CD4-positive, alpha-beta T cell treated with Interferon gamma for 1 hour (primary cell): ENCODE data around the gene C15orf62.

Experiments
- DNase-seq: peaks from one replicate; pipeline ENCODE4 v3.0.0-alpha.2; 2020

Gene C15orf62, protein sequence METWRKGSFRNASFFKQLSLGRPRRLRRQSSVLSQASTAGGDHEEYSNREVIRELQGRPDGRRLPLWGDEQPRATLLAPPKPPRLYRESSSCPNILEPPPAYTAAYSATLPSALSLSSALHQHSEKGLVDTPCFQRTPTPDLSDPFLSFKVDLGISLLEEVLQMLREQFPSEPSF

GRCh38 chr15:40769274-40770146 lies at the start of gene C15orf62:
TSS of gene C15orf62 (plus strand) at chr15:40769980. CDS start at chr15:40770496, 516 bp downstream.
- DNase-seq, result peak; percentile 59

- no peak for DNase-seq
Measured at GRCh38 chr15:40721701-40722100, 48.1 kb upstream of the C15orf62 start.

DNA sequence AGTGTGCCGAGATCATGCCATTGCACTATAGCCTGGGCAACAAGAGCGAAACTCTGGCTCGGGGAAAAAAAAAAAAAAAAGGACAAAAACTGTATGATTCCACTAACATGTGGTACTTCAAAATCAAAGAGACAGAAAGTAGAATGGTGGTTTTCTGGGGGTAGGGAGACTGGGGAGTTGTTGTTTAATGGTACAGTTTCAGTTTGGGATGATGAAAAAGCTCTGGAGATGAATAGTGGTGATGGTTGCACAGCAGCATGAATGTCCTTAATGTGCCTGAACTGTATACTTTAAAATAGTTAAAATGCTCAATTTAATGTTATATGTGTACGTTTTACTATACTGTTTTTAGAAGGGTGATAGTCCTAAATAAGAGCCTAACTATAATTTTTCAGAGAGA lies 47.4 kb upstream of the C15orf62 start:
- no peak for DNase-seq

GRCh38 chr15:40722934-40723333 lies 46.8 kb upstream of the C15orf62 start:
- DNase-seq, result no peak

DNA sequence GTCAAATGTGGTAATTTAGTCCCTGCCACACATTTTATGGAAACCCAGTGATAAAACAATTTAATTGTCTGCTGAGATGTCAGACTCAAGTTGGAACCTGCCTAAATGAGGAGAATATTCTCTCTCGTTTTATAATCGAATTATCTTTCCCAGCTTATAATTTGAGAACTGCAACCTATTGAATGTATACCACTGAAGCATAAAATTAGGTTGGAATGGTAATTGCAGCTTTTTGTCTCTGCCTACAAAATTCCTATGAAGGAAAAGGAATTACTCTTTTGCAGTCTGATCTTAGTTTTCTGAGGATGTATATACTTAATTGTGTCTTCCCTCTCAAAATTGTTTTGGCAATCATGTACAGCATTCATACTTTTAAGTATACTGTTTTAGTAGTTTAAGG lies 45.9 kb upstream of the C15orf62 start:
- no peak for DNase-seq

GRCh38 chr15:40731034-40731433 lies 38.7 kb upstream of the C15orf62 start:
- no peak for DNase-seq

GRCh38 chr15:40736575-40736974 lies 33.2 kb upstream of the C15orf62 start:
- DNase-seq, result no peak

- DNase-seq, result no peak
Measured at GRCh38 chr15:40737048-40737447, 32.7 kb upstream of the C15orf62 start.

DNA sequence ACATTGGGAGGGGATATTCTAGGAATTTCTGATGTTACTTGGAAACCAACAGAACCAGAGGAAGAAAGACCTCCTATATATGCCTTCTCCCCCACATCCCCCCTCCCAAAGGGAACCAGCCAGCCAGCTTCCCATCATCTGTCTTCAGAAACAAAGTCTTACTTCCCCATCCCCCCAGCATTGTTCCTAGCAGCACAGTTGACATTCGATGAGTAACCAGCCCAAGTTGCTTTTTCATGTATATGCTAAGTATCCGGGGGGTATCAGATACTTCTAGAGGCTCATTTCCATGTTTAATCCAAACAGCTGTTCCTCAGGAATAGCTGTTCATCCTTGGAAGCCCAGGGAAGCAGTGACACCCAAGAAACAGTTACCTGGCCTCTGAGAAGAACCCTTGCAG lies 30.7 kb upstream of the C15orf62 start:
- DNase-seq, result no peak

DNA sequence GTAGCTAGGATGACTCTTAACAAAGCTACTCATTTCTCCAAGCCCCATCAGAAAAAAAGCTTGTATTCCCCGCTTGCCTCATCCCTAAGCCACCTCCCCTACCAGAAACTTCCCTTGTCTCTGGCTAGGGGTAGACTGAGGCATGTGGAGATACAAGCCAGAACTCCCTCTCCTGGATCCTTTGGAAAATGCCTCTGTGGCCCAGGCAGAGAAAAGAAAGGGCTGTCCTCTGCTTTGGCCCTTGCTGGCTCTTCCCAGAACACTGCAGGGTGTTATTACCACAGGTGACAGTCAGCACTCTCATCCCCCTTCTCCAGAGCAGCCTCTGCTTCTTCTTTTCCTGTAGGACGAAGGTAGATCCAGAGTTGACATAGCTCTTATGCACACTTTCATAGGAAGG lies 29.9 kb upstream of the C15orf62 start:
- DNase-seq, result no peak

DNA sequence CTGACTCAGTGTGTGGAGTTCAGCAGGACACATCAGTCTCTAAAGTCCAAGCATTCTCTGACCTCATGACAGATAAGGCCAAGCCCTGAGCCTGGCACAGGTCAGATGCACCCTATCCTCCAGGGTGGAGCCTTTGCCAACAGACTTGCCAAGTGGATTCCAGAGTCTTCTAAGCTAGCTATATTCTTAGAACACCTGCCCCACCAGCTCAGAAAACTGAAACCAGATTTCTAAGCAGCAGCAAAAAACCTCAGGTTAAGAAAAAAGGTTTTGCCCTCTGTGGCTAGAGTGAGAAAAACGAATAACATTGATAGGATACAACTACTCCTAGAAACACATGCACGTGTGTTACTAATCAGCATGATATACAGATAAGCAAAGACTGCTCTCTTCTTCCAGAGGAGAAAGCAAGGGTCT lies 26.3 kb upstream of the C15orf62 start:
- no peak for DNase-seq

DNA sequence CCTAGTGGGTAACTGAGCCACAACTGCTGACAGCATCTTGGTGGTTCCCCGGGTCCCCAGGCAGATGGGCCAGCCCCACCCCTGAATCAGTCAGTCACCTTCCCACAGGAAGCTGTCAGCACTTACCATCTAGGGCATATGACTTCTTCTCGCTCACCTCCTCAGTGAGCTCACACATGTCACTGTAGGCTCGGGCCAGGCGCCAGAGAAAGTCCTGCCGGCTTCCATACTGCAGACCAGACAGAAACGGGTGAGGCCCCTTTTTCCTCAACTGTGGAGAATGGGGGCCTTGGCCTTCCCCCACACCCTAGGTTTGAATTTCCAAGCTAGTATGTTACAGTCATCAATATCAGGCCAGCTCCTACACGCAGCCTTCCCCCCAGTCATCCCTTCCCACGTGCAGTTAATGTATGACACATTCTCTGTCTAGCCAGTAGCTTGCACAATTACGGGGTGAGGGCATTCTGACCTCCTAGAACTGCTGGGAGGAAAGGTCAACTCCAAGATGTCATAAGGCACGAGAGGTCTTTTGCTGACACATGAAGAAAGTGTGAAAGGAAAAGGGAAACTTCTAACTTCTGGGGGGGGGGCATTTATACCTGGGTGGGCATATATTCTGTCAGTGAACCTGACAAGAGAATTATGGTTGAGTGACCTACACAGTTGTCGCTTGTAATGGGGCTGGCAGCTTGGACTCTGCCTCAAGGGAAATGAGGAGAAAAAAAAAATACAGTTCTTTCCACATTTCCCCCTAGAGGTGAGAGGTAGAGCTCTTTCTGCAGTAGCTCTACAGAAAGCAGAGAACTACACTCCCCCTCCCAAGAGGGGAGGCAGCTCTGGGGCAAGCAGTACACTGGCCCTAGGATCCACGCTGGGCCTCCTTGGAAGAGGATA lies 25.6 kb upstream of the C15orf62 start:
- peak; percentile 61 for DNase-seq

DNA sequence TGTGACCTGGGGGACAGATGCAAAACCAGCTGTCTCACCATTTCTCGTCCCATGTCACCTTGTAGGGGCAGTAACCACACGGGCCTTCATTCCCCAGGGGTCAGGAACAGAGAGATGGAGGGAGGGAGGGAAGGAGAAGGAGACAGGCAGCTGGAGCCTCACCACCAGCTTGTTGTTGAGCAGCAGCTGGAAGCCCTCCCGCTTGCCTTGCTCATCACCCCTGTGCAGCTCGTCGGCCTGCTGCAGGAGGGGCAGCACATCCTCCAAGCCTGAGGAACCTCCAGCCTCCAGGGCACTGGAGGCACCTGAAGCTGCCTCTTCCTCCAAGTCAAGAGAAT lies 25.0 kb upstream of the C15orf62 start:
- DNase-seq, result no peak

DNA sequence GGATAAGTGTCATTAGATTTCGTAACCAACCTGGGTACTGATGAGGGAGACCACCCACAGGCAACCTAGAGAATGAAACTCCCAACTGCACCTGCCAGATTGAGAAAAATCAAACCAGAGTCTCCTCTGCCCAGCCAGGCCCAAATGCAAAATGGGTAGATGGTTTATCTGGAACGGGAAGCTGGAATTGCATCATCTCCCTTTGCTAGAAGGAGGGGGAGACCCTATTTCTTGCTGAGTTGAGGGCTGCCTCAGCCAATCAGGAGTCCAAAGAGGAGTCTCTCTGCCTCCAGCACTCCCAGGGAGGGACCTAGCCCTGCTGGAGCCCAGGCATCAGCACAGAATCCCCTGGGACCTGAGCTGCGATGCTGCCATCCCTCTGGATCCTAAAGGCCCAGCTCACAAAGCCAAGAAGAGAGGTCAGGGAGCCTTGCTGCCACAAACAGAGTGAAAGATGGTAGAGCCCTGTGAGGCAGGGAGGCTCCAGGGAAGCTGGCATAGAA lies 22.8 kb upstream of the C15orf62 start:
- DNase-seq, result no peak

- no peak for DNase-seq
Measured at GRCh38 chr15:40747685-40748631, 21.8 kb upstream of the C15orf62 start.

GRCh38 chr15:40749151-40749630 lies 20.6 kb upstream of the C15orf62 start:
- DNase-seq, result no peak

GRCh38 chr15:40750885-40751284 lies 18.9 kb upstream of the C15orf62 start:
- no peak for DNase-seq

DNA sequence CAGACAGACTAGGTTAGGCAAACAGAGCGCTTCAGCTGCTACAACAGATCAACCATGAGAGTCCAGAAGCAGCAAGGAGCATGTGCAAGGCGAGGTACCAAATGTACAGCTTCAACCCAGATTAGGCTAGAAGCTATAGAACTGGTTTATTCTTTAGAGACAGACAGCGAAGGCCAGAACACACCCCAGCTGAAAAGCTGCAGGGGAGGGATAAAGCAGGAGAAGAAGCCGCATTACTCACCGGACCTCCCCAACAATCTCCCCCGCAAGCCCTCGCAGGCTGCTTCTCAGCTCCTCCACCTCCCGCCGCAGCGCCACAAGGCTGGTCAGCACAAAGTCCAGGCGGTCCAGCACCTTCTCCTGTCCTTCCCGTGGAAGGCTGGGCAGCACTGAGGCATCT lies 18.0 kb upstream of the C15orf62 start:
- DNase-seq, result no peak

DNA sequence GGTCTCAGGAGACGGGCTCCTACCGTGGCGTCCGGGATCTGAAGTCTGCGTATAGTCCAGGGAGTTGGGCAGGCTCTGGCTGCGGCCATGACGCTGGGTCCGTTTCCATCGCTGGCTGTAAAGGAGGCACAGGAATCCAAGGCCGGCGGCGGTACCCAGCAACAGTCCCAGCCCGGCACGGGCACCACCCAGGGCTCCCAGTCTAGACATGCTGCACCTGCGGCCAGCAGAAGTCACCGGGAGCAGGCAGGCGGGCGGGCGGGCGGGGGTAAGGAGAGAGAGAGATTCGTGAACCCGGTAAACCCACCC lies 15.3 kb upstream of the C15orf62 start:
- no peak for DNase-seq

DNA sequence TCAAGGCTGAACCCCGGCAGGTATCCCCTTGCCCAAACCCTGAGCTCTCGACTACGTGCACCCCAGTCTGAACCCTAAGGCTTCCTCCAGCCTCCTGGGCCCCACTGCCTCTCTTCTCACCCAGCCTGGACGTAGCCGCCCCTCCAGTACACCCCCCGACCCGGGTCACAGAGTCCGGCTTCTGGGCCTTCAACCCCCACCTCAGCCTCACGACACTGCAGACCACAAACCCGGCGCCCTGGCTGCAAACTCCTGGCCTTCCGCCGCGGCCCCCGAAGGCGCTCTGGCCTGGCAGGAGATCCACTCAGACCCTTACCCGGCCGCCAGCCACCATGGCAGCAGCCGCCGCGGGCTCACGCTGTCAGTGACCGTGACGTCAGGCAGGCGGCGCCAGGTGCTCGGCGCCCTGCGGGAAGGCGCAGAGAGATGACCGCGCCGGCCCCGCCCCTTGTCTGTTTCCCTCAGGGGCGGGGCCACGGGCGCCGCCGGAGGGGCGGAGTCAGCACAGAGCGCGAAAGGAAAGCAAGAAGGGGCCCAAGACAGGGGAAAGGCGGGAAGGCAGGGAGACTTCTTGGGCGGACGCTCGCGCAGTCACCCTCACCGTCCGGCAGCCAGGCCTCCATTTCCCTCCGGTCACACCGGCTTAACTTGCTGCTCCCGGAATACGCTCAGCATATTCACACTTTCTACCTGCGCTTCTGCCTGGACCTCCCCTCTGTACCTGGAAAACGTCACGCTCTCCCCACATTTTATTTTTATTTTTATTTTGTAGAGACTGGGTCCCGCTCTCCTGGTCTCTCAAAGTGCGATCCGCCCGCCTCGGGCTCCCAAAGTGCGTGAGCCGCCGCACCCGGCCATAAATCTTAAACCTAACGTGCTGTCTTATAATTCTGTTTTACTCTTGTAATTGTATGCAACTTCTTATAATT lies 14.6 kb upstream of the C15orf62 start, which contains the start of gene RMDN3:
RMDN3 (minus strand) TSS at position 372 of the 929 bp plus-strand sequence. CDS start 471 bp downstream, outside the sequence.
- DNase-seq, result peak; percentile 91

DNA sequence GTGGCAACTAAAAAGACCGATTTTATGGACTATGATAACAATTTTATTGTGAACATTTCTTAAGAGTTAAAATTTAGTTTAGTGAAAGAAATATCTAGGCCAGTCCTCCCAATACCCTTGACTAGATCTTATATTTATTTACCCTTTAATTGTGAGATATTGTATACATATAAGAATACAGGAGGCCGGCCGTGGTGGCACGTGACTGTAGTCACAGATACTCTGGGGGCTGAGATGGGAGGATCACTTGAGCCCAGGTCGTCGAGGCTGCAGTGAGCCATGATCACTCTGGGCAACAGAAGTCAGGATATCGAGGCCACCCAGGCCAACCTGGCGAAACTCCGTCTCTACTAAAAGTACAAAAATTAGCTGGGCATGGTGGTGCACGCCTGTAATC lies 14.0 kb upstream of the C15orf62 start:
- DNase-seq, result no peak
